H1 (cell line): ENCODE results near the gene MMAA. TPM values are rescaled to one million over a fixed set of nuclear protein-coding genes. Genes with fewer than 3 reads are reported as not detected.

Source experiments
- CTCF ChIA-PET: fragments of 300-600 bp; sonication (Branson Sonifier 250); formaldehyde crosslinking; loops from one replicate; lab custom pipeline; 2021; ENCODE audit not compliant: partially characterized antibody; lab: Charles Lee
- POLR2A ChIA-PET: fragments of 300-600 bp; sonication (Branson Sonifier 250); formaldehyde crosslinking; loops from one replicate; lab custom pipeline; 2021; ENCODE audit warnings: inconsistent platforms; ENCODE audit not compliant: partially characterized antibody; lab: Charles Lee
- DNase-seq, 2 experiments: peaks; one replicate each; pipeline versions ENCODE4 v3.0.0 to v3.0.0-alpha.2; 2010 to 2022; ENCODE audit warnings: low spot score in 2 of 2, low read depth in 1 of 2, mixed read lengths in 1 of 2
- FAIRE-seq: peaks from 2 replicates; lab custom pipeline; 2011; peaks lifted over from hg19 to GRCh38; lab: Jason Lieb, UNC
- H2AFZ ChIP-seq: 2 replicates; pipeline ENCODE4 v1.8.1; 2012; ENCODE audit warnings: low read length, inconsistent platforms
- H2AK5ac ChIP-seq: 2 replicates; pipeline ENCODE4 v1.6.1; 2013; ENCODE audit warnings: low read depth, low read length
- H2BK120ac ChIP-seq: replicated peaks from 2 replicates; pipeline ENCODE3; 2013; ENCODE audit warnings: low read depth, low read length, inconsistent platforms
- H2BK12ac ChIP-seq: 2 replicates; pipeline ENCODE4 v1.6.1; 2013; ENCODE audit warnings: low read depth, low read length
- H2BK15ac ChIP-seq: 2 replicates; pipeline ENCODE4 v1.6.1; 2013; ENCODE audit warnings: low read length
- H2BK20ac ChIP-seq: 2 replicates; pipeline ENCODE4 v1.6.1; 2013; ENCODE audit warnings: low read length
- H2BK5ac ChIP-seq: 2 replicates; pipeline ENCODE4 v1.6.1; 2013; ENCODE audit warnings: low read depth, low read length
- H3K14ac ChIP-seq: 2 replicates; pipeline ENCODE4 v1.6.1; 2013; ENCODE audit warnings: inconsistent platforms; ENCODE audit not compliant: insufficient read length
- H3K18ac ChIP-seq: 2 replicates; pipeline ENCODE4 v1.6.1; 2013; ENCODE audit warnings: low read length; ENCODE audit errors: extremely low read depth
- H3K23ac ChIP-seq: 2 replicates; pipeline ENCODE4 v1.6.1; 2013; ENCODE audit warnings: inconsistent platforms; ENCODE audit not compliant: insufficient read length
- H3K23me2 ChIP-seq: 2 replicates; pipeline ENCODE4 v1.6.1; 2013; ENCODE audit warnings: low read depth, low read length
- H3K27ac ChIP-seq: 2 replicates; pipeline ENCODE4 v1.6.1; 2011; ENCODE audit warnings: low read depth, low read length, inconsistent platforms
- H3K27me3 ChIP-seq, 4 experiments: replicated peaks in 1 of 4; 1 replicate in 1 of 4; 2 replicates in 3 of 4; pipeline versions ENCODE4 v1.6.1 to v1.8.1; 2011 to 2013; ENCODE audit warnings: low read length in 3 of 4, mild to moderate bottlenecking in 3 of 4, inconsistent platforms in 2 of 4, mixed read lengths in 2 of 4, moderate library complexity in 1 of 4; ENCODE audit not compliant: control insufficient read depth in 3 of 4, insufficient read depth in 3 of 4; ENCODE audit errors: extremely low read depth in 1 of 4
- H3K36me3 ChIP-seq, 4 experiments: 2 replicates each; pipeline versions ENCODE4 v1.6.1 to v1.8.1; 2011 to 2013; ENCODE audit warnings: mild to moderate bottlenecking in 4 of 4, low read length in 3 of 4, moderate library complexity in 2 of 4, control low read depth in 1 of 4, inconsistent platforms in 1 of 4; ENCODE audit not compliant: insufficient read depth in 4 of 4, control insufficient read depth in 2 of 4
- H3K4ac ChIP-seq: replicated peaks from 2 replicates; pipeline ENCODE3; 2013; ENCODE audit warnings: low read length, low read depth, mixed read lengths, inconsistent platforms; ENCODE audit not compliant: insufficient read length
- H3K4me1 ChIP-seq, 4 experiments: replicated peaks in 1 of 4; 1 replicate in 1 of 4; 2 replicates in 3 of 4; pipeline versions ENCODE4 v1.6.1 to v1.8.1; 2011 to 2013; ENCODE audit warnings: low read length in 3 of 4, inconsistent platforms in 2 of 4, mixed read lengths in 1 of 4; ENCODE audit not compliant: insufficient read depth in 4 of 4, control insufficient read depth in 3 of 4
- H3K4me2 ChIP-seq, 2 experiments: 2 replicates each; pipeline versions ENCODE4 v1.6.1 to v1.8.1; 2011 to 2013; ENCODE audit warnings: low read depth in 2 of 2, low read length in 2 of 2, control low read depth in 1 of 2, inconsistent platforms in 1 of 2, mild to moderate bottlenecking in 1 of 2; ENCODE audit not compliant: insufficient read depth in 1 of 2
- H3K4me3 ChIP-seq, 4 experiments: fragments of 200-600, 300-600 bp in 1 of 4; sonication (generic), shearing (Covaris generic), sonication (Bioruptor Twin) in 1 of 4; 2 replicates each; pipeline versions ENCODE4 v1.5.1 to v1.8.1; 2011 to 2016; ENCODE audit warnings: low read length in 4 of 4, low read depth in 3 of 4, control low read depth in 2 of 4, inconsistent platforms in 2 of 4, mild to moderate bottlenecking in 2 of 4, mixed read lengths in 1 of 4, moderate library complexity in 1 of 4; ENCODE audit not compliant: insufficient read depth in 2 of 4; ENCODE audit errors: extremely low read depth in 1 of 4
- H3K56ac ChIP-seq: replicated peaks from 2 replicates; pipeline ENCODE3; 2013; ENCODE audit warnings: low read depth, mild to moderate bottlenecking, mixed read lengths, low read length, inconsistent platforms; ENCODE audit not compliant: insufficient read length
- H3K79me1 ChIP-seq: 2 replicates; pipeline ENCODE4 v1.6.1; 2013; ENCODE audit warnings: low read depth, low read length, control low read depth
- H3K79me2 ChIP-seq, 2 experiments: 2 replicates each; pipeline versions ENCODE4 v1.6.1 to v1.8.1; 2012 to 2013; ENCODE audit warnings: low read length in 2 of 2, mild to moderate bottlenecking in 2 of 2, inconsistent platforms in 1 of 2; ENCODE audit not compliant: insufficient read depth in 2 of 2, control insufficient read depth in 1 of 2
- H3K9ac ChIP-seq, 4 experiments: replicated peaks in 1 of 4; 1 replicate in 1 of 4; 2 replicates in 3 of 4; pipeline versions ENCODE4 v1.6.1 to v1.8.1; 2011 to 2013; ENCODE audit warnings: low read depth in 3 of 4, low read length in 3 of 4, control low read depth in 2 of 4, mild to moderate bottlenecking in 2 of 4, moderate library complexity in 2 of 4, inconsistent platforms in 1 of 4; ENCODE audit errors: extremely low read depth in 1 of 4
- H3K9me3 ChIP-seq, 2 experiments: 2 replicates each; pipeline versions ENCODE4 v1.6.1 to v1.8.1; 2012 to 2013; ENCODE audit warnings: mild to moderate bottlenecking in 2 of 2, moderate library complexity in 2 of 2, control low read depth in 1 of 2, inconsistent platforms in 1 of 2, low read depth in 1 of 2, low read length in 1 of 2, mixed read lengths in 1 of 2; ENCODE audit not compliant: insufficient read depth in 2 of 2
- H4K20me1 ChIP-seq, 2 experiments: replicated peaks in 1 of 2; 2 replicates each; pipeline versions ENCODE3 to v1.8.1; 2011 to 2013; ENCODE audit warnings: inconsistent platforms in 2 of 2, low read length in 2 of 2, mild to moderate bottlenecking in 1 of 2; ENCODE audit not compliant: insufficient read depth in 2 of 2, control insufficient read depth in 1 of 2
- H4K5ac ChIP-seq: 2 replicates; pipeline ENCODE4 v1.6.1; 2013; ENCODE audit warnings: low read length, low read depth, mixed read lengths, inconsistent platforms; ENCODE audit not compliant: insufficient read length
- H4K8ac ChIP-seq: 2 replicates; pipeline ENCODE4 v1.8.0; 2013; ENCODE audit warnings: mild to moderate bottlenecking, moderate library complexity, low read length, inconsistent platforms; ENCODE audit not compliant: insufficient read depth; ENCODE audit errors: extremely low read depth
- H4K91ac ChIP-seq: replicated peaks from 2 replicates; pipeline ENCODE3; 2013; ENCODE audit warnings: low read length, mixed read lengths, inconsistent platforms; ENCODE audit not compliant: insufficient read length
- BRCA1 ChIP-seq: IDR thresholded peaks from 2 replicates; pipeline ENCODE4 v1.6.1; 2012; ENCODE audit warnings: low read depth, low read length, improper control_type of control experiment
- POU5F1 ChIP-seq: IDR thresholded peaks from 2 replicates; pipeline ENCODE4 v1.6.1; 2011; ENCODE audit warnings: low read depth, mild to moderate bottlenecking, low read length, moderate library complexity
- RXRA ChIP-seq: IDR thresholded peaks from 2 replicates; pipeline ENCODE4 v1.6.1; 2011; ENCODE audit warnings: low read depth, mild to moderate bottlenecking, low read length, moderate library complexity; ENCODE audit not compliant: insufficient read depth
- SIN3A ChIP-seq, 2 experiments: IDR thresholded peaks in 1 of 2; conservative IDR thresholded peaks in 1 of 2; 2 replicates each; pipeline ENCODE4 v1.6.1; 2011 to 2012; ENCODE audit warnings: low read length in 2 of 2, improper control_type of control experiment in 1 of 2, low read depth in 1 of 2, mild to moderate bottlenecking in 1 of 2
- WGBS, 2 experiments: shearing (Covaris generic) in 1 of 2; methylation state at CpG; one replicate each; pipeline versions ENCODE4 v1.1.6 to v1.1.7; 2013 to 2015; ENCODE audit warnings: low lambda C conversion rate in 2 of 2, mixed read lengths in 2 of 2, inconsistent platforms in 1 of 2, low coverage in 1 of 2, missing lambda C conversion rate in 1 of 2; ENCODE audit not compliant: insufficient replicate concordance in 2 of 2, insufficient coverage in 1 of 2, insufficient read length in 1 of 2; ENCODE audit errors: extremely low coverage in 1 of 2, missing lambda C conversion rate in 1 of 2; 5-methylcytosine and 5-hydroxymethylcytosine counted together
- polyA plus RNA-seq, 7 experiments: library from polyadenylated mRNA; depleted of rRNA in 3 of 7; stranded (reverse) in 5 of 7; unstranded in 2 of 7; fragments of >200 nt in 5 of 7; fragments of 200-250 nt in 2 of 7; gene quantifications; 1 replicate in 5 of 7; 2 replicates in 1 of 7; 4 replicates in 1 of 7; pipeline versions ENCODE4 v1.2.1 to v1.2.3, GENCODE V29; 2011 to 2013; ENCODE audit warnings: missing spikeins in 2 of 7, mixed read lengths in 2 of 7
- total RNA-seq: library from RNA; stranded (reverse); fragmentation: NEBNext Ultra II Directional; extraction: Animal tissue kit (Norgen Biotek cat#: 25700); gene quantifications from 2 replicates; pipeline ENCODE4 v1.2.1, GENCODE V29; 2021

Gene MMAA
- total and polyA plus RNA-seq, 2 of the 8 experiments (the other 6 are each of a cell fraction or from before 2014, with no cell fraction given), result 0.98 to 4.9 TPM

GRCh38 chr4:145625677-145626622, 6.8 kb downstream of the MMAA start:
- no peak overlapping the region for H3K18ac ChIP-seq
- H2BK15ac ChIP-seq, result no peak overlapping the region
- H2BK20ac ChIP-seq, result no peak overlapping the region
- ChIA-PET POLR2A (no interaction called here), CTCF (interaction anchor here (1.2 to 1.9 kb wide), 2 partner anchors 9 to 14 kb away, joined by 4 to 6 read pairs; no protein-coding TSS in a partner anchor)
- H3K23me2 ChIP-seq, result no peaks in the 10 kb centered on the region
- no peak overlapping the region for H4K5ac ChIP-seq
- TF ChIP-seq POU5F1 (no peak), BRCA1 (no peak), SIN3A (conservative IDR thresholded peaks at IDR 0.05 in 1 of 2, IDR thresholded peaks at IDR 0.05 in 1 of 2; ENCODE audit: low read depth in 1 of 2, low read length in 2 of 2) (no peak), RXRA (no peak)
- H3K4ac ChIP-seq, result no peak overlapping the region
- no peaks in the 10 kb centered on the region for H4K20me1 ChIP-seq
- no peak overlapping the region for H2AK5ac ChIP-seq
- no peak overlapping the region for H2BK120ac ChIP-seq
- H3K9ac ChIP-seq, result no peak overlapping the region
- peaks cover 2 to 4% of the 10 kb centered on the region in 2 experiments; a peak in 2 of 4 replicates for H3K9me3 ChIP-seq
- H3K23ac ChIP-seq, result no peak overlapping the region
- H2AFZ ChIP-seq, result no peak overlapping the region
- H3K56ac ChIP-seq, result no peak overlapping the region
- H3K27me3 ChIP-seq, result no peaks in the 10 kb centered on the region
- H2BK12ac ChIP-seq, result no peak overlapping the region
- no peak overlapping the region for H3K4me3 ChIP-seq
- H4K91ac ChIP-seq, result no peak overlapping the region
- DNase-seq (no peak), FAIRE-seq (no peak)
- no peak overlapping the region for H3K14ac ChIP-seq
- no peak overlapping the region for H4K8ac ChIP-seq
- no peak overlapping the region for H3K27ac ChIP-seq
- WGBS, 2 experiments, result 89% methylated on average over 10 of the region's 10 CpGs; no CpG with 5 or more reads in 1 of the 2 experiments
- H3K4me2 ChIP-seq, result no peak overlapping the region
- no peaks in the 10 kb centered on the region for H3K36me3 ChIP-seq
- H3K79me2 ChIP-seq, result no peaks in the 10 kb centered on the region
- peaks cover 0 to 4% (median 0%) of the 10 kb centered on the region in 4 experiments; a peak in 1 of 7 replicates for H3K4me1 ChIP-seq
- no peaks in the 10 kb centered on the region for H3K79me1 ChIP-seq
- H2BK5ac ChIP-seq, result no peak overlapping the region
